GM21529 (cell line): ENCODE results near the gene ATE1.

Experiments used
- ATAC-seq: cut with Tn5 transposase; IDR thresholded peaks from one replicate; pipeline ENCODE4 v1.9.1; 2021; ENCODE audit not compliant: unreplicated experiment

ATE1 gene

DNA sequence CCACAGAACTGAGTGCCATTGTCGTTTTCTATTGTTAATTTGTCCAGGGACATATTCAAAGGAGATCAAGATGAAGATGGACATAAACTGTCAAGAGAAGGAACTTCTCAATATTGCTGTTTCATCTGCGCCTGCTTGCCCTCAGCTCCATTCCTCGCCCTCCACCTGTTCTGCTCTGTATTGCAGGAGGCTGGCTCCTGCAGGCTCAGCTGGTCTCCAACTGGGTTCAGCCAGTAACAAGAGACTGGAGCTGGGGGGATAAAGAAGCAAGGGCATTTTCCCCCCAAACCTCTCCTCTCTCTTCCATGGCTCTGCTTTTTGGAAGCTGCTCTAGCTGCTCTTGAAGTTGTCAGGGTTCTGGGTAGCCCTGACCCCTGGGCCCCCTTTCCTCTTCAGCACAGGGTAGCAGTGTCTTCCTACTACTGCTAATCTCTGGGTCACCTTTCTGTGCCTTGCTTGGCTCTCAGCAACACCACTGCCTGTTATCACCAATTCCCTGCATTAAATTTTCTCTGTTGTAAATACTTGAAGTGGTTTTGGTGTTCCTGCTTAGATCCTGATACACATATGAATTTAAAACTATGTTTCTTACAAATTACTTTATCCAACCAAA, 180.6 kb downstream of the ATE1 start:
- ATAC-seq, result no peak

DNA sequence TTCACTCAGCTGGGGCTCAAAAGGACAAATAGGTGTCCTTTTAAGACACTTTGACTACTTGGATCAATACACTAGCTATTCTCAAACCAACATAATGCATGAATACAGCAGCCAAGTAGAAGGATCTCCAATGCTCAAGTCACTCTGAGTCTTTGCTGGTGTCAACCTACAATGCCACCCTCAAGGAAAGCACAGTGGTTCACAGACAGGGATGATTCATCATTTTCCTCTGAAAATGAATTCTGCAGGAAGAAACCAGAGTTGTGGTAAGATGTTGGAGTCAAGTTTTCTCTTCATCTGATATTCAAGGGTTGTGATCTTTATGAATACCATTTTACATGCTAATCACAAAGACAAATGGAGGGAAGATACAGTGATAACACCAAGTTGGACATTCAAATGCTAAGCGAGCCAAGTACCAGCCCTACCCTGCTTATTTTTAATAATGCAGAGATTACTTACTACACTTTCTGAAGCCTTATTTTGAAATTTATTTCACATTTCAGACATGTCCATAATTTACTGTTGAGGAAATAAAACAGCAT, 186.5 kb downstream of the ATE1 start:
- ATAC-seq, result no peak

DNA sequence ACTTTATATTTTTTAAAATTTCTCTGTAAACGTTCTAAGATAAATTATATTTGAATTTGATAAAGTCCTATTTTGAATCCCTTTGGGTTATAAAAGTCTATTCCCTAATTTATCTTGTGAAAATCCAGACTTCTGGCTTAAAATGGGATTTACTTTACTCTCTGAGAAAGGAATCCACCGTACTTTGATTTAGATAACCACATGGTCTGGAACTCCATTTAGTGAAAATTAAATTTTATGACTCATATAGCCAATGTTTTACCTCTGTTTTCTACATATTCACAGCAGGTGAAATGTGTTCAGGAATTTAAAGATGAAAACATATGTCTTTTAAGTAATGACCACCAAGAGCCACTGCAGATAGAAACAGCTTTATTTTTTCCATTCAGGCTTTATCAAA, 187.8 kb downstream of the ATE1 start:
- ATAC-seq, result no peak

DNA sequence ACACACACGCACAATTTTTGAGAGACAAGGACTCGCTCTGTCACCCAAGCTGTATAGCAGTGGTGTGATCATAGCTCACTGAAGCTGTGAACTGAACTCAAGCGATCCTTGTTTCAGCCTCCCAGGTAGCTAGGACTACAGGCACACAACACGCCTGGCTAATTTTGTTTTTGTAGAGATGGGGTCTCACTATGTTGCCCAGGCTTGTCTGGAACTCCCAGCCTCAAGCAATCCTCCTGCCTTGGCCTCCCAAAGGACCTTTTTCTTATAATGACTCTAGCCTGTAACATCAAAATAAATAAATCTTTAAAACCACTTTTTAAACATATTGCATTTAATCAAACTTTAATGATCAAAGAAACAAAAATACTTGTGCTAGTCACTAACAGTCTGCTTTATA, 188.7 kb downstream of the ATE1 start:
- ATAC-seq, result no peak

DNA sequence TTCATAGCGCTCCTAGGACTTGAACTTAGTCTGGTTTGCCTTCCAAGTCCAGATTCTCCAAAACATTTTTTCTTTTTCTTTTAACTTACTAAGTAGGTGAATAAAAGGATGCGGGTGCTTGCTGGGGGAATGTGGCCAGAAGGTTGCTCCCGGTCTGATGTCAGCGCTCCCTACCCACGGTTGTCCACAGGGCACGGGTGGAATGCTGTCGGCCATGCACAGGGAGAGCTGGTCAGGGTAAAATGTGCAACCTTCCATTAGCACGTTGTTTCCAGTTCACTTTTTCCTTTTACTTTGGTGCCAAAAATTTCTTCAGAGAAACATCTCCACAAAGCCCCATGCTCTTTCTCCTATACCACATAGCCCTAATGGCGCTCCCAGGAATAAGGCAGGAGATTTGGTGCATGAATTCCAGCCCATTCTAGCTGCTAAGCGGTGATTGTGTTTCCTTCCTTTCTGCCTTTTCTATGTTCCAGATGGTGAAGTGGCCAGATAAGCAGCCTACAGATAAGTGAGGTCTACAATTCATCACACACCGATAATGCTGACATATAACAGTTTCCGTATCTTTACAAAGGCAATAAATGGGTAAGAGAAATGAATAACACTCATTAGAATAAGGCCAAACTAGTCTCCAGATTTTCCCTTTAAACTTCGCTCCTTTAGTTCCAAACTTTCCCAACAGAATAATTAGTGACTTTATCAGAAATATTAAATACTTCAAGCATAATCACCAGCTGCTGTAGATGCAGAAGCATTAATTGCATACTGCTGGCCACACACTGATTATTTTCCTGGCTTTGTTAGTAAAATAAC, 191.3 kb downstream of the ATE1 start:
- ATAC-seq, result no peak

DNA sequence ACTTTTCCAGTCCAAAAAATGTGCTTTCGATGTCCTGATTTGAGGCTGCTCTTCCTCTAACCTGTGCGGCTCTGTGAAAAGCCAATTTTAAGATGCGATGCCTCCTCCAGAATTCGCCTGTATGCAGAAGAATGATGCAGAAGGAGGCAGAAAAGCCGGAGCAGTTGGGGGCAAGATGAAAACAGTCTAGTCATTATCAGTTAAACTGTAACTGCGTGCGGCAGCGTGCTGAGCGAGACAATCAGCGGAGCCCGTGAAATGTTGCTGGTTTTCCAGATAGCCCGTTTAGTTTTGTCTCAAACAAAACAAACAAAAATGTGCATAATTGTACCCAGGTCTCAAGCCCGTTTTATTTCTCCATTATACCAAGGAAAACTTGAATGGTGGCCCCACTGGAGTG, 192.6 kb downstream of the ATE1 start:
- no peak for ATAC-seq

DNA sequence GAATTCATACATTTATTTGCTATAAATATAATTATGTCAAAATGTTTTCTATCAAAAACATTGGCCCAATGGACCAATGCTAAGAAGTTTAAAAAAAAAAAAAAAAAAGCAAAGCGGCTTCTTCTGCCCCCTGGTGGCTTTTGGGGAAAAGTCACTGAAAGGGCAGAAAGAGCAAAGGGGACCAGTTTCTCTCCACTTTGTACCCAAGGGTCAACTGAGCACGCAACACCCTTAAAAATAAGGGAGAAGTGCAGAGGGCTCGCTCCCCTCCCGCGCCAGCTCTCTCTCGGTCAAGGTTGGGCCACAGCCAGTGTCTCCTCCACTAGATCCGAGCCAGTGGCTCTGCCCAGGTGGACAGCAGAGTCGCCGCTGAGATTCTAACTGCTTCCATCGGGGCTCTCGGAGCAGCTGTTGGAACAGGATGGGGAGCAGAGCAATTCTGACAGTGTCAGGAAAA, 193.2 kb downstream of the ATE1 start:
- no peak for ATAC-seq

DNA sequence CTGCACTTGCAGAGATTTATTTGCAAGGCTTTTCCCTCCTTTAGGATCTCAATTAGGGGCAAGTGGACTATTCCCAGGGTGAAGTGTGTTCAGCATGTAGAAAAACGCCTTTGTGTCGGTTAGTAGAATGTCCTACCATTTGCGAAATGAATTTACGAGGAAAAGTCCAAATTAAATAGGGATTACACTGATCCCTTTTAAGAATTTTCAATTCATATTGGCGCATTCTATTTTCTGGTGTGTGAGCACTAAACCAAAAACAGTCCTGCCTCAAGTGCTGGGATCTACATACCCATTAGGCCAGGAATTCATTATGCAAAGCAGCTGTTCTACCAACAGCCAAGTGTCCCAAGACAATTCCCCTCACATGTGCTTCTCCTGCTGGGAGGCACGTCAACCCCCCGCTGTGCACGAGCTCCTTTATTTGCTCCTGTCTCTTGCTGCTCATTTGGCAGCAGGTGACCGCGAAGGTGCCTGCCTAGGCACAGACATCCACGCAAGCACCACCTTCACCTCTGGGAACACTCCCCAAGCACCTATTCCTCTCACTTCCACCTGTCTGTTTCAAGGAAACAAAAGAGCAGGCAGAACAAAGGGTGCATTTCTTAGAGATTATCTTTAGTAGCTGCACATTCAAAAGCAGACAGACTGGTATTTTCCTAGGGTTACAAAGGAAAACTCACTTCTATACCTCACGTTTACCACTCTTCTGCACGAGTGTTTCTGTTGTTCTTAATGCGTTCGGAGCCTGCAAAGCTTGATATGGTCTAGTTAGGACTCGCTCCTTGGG, 195.0 kb downstream of the ATE1 start:
- no peak for ATAC-seq

DNA sequence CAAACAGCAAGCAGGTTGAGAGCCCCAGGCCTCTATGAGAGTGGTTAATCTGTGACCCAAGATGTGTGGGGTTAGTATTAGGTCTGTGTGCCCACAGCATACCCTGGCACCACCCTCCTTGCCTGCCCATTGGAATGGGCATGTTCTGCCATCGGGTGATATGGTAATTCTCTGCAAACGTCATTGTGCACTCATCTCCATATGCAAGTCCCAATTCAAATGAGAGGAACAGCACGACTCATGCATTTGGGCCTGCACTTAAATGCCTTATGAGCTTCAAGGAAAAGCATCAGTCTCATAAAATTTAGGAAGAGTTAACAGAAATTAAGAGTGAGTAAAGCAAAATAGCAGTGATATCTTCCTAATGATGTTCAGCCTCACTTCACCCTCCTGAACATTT, 195.7 kb downstream of the ATE1 start:
- no peak for ATAC-seq

DNA sequence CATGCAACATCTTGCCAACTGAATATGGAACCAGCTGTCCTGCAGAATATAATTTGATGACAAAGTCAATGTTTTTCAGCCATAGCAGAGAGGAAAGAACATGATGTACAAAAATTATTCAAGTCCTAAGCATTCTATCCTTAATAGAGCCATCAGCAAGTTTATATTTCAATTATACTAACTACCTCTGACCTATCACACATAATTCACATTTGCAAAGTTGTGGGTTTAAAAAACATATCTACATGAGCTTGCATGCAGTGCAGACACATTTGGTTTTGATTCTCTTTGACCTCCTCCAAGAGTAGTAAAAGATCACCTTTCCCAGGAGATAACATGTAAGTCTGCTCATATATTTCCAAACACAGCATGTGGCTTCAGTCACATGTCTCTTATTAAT, 203.5 kb downstream of the ATE1 start:
- ATAC-seq, result no peak

DNA sequence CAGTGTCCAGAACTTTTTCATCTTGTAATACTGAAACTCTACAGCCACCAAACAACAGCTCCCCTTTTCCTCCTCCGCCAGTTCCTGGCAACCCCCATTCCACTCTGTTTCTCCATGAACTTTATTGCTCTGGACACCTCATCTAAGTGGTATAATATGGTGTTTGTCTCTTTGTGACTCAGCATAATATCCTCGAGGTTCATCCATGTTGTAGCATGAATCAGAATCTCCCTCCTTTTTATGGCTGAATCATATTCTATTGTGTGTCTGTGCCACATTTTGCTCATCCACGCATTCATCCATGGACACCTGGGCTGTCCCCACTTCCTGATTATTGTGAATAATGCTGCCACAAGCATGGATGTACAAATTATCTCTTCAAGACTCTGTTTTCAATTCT, 205.2 kb downstream of the ATE1 start:
- ATAC-seq, result no peak

DNA sequence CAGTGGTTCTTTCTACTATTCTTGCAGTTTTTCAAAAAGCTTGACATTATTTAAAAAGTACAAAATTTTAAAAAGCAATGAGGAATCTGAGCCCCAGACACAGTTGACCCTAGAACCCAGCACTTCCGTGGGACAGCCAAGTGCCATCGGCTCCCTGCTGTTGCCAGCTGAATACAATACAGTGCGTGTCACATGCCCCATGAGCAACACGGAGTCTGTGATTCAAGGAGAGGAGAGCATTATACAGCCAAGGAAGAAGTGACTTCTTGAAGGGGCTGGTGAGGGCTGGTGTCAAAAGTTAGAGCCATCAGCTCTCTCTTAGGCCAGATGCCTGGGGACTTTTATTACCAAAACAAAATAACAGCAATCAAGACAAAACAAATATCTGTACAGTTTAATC, 206.6 kb downstream of the ATE1 start:
- ATAC-seq, result no peak

DNA sequence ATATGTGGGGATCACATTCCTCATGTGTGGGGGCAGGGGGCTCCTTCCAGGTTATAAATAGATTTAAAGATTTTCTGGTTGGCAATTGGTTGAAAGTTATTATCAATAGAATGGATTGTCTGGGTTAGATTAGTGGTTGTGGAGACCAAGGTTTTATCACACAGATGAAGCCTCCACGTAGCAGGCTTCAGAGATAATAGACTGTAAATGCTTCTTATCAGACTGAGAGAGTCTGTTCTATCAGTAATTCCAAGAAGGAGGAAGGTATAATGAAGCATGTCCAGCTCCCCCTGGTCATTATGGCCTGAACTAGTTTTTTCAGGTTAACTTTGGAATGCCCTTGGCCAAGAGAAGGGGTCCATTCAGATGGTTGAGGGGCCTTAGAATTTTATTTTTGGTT, 211.9 kb downstream of the ATE1 start:
- ATAC-seq, result no peak

DNA sequence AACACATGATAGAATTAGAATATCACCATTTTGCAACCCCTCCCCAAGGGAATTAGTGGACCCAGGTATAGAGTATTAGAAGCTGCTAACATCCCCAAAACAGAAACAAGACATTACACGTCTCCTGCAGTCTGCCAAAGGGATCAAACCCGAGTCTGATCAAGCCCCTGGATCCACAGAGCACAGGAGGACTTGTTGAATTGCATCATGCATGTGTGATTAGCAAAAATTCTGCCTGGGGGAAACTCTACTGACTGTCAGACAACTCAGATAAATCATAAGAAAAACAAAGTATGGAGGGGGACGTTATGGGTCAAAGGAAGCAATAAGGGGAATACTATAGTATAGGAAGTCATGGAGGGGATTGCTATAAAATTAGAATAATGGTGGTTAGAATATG, 212.8 kb downstream of the ATE1 start:
- ATAC-seq, result no peak

DNA sequence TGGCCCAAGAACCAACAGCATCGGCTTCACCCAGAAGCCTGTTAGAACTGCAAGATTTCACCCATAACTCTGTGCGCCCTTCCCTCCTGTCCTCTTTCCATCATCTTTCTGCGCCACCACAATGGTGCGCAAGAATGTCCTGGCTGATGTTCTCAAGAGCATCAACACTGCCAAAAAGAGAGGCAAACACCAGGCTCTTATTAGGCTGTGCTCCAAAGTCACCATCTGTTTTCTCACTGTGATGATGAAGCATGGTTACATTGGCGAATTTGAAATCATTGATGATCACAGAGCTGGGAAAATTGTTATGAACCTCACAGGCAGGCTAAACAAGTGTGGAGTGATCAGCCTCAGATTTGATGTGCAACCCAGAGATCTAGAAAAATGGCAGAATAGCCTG, 214.3 kb downstream of the ATE1 start:
- no peak for ATAC-seq

DNA sequence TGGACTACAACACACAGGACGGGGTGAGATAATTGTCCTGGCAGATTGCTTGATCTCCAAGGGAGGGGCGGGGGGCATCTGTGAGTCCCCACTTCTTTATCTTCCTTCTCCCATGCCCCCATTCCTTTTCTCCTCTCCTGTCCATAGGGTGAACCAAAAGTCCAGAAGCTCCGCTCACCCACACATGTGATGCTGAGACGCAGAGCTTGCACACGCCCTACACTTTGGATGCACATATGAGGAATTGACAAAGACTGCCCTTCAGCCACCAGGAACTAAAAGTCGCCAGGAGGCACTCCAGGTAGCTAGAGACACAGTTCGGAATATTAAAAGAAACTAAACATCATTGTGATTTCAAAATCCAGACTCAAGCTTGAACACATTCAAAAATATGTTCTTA, 216.9 kb downstream of the ATE1 start:
- no peak for ATAC-seq

DNA sequence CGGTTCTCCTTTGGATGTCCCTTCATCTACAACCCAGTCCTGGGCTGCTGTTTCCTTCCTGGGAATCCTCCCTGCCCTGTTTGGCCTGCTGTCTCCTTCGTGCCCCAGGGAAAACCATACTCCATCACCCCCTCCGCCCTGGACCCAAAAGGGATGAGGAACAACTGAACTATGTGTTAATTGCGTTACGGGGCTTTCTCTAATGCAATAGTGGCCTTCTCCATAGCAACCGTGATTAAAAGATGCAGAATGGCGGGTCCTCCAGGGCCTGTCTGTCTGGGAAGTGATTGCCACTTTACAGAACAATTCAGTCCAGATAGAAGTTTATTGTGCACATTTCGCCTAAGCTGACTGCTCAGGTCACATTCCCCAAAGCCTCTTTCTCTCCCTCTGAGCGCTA, 217.6 kb downstream of the ATE1 start:
- no peak for ATAC-seq

DNA sequence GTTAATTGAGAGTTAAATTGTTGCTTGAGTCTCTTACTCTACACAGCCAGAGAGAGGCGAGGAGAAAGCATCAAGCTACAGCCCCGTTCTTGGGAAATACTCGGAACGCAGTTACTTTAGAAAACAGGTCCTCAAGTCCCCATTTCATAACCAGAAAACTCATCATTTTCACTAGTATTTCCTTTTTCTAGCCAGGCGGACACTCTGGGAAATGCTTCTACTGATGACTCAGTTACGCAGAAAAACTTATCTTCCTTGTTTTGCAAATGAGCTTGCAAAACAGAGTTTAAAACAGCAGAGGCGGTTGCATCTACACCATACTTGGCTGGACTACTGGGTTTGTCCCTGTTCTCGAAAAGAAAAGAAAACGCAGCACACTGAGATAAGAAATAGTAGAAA, 218.2 kb downstream of the ATE1 start:
- ATAC-seq, result no peak

DNA sequence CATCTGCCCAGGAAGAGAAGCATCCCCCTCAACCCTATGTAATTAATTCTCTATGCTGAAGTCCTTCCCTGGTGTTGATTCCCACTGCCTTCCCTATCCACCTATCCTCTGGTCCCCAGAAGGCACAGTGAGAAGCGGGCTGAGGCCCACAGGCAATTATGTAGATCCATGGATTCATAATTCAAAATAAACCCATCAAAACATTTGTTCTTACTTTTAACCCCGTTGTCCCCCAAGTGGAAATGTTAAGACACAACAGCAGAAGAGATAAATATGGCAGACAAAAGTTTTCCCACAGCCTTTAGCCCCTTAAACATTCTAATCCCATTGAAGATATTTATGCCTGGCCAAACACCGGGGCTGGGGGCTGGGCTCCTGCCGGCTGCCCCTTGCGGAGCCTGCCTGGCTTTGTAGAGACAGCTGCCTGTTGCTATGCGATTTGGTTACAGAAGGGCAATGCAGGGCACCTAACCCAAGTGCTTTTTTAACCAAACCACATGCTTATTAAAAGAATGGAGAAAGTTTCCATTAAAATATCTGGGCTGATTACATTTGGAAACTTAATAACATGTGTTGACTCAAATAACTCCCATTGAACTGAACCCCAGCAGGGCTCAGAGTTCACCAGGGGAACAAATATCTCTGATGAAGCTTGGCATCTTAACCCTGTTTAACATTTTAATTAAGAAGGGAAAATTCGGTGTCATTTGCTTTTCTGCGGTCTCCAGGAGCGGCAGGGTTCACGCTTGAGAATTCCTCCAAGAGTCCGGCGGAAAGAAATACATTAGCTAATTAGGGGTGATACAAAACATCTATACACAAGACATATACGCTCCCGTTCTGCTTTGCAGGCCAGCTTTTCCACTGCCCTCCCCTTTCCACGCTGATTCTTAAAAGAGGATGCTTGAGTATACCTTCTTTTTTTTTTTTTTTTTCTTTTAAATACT, 218.8 kb downstream of the ATE1 start:
- no peak for ATAC-seq
